ENCODE measurements around the gene GPC6. TPM values are rescaled to one million over a fixed set of nuclear protein-coding genes. Genes with fewer than 3 reads are reported as not detected.

GPC6 gene
- total and polyA plus RNA-seq, 2 donors (not counting 3 experiments of a cell fraction or from before 2014, with no cell fraction given): 0.01 TPM; not detected in 1

- H2AFZ ChIP-seq (ENCODE audit: low read depth, low read length): no peak overlapping the region
- BruUV-seq (replicated peaks): no TSS peak
- CTCF ChIA-PET: no interaction called here
- H3K4me3 ChIP-seq (replicated peaks in 1 of 3; ENCODE audit: insufficient read depth in 1 of 3, low read depth in 1 of 3, low read length in 3 of 3): no peak overlapping the region
- no peaks in the 10 kb centered on the region for H3K36me3 ChIP-seq (ENCODE audit: control insufficient read depth in 2 of 2, extremely low read depth in 1 of 2, insufficient read depth in 2 of 2, low read length in 2 of 2)
- no peak for FAIRE-seq
- no peaks in the 10 kb centered on the region for H3K9me3 ChIP-seq (replicated peaks; ENCODE audit: control insufficient read depth, insufficient read depth, low read length)
- no peaks in the 10 kb centered on the region for H4K20me1 ChIP-seq (replicated peaks; ENCODE audit: control insufficient read depth, extremely low read depth, insufficient read depth, low read length)
- intact Hi-C loops (cut with micrococcal nuclease): no loop called here
- no peaks in the 10 kb centered on the region for H3K79me2 ChIP-seq (ENCODE audit: control insufficient read depth, insufficient read depth, low read length)
- no peak overlapping the region for H3K9ac ChIP-seq (replicated peaks; ENCODE audit: extremely low read depth, insufficient read depth, low read length)
- dilution Hi-C loops (cut with MboI; ENCODE audit: extremely low pct_ligation_motif_present, low sequenced_read_pairs): no loop called here
- POLR2A ChIA-PET: no interaction called here
- no peak for DNase-seq (ENCODE audit: low read depth, low spot score)
- no peak overlapping the region for H3K27ac ChIP-seq (ENCODE audit: insufficient read depth, low read depth, low read length)
- no peak for TF ChIP-seq EZH2 (IDR thresholded peaks at IDR 0.05; ENCODE audit: borderline replicate concordance, low read depth, low read length, severe bottlenecking)
- no peak for TF ChIP-seq JUN (IDR thresholded peaks at IDR 0.05; ENCODE audit: borderline replicate concordance, insufficient read depth, insufficient read length, low read depth)
- no peak for TF ChIP-seq CTCF (IDR thresholded peaks at IDR 0.05; ENCODE audit: extremely low read depth in 1 of 2, insufficient read depth in 1 of 2, low read depth in 1 of 2, low read length in 2 of 2)
- no peak for TF ChIP-seq FOS (IDR thresholded peaks at IDR 0.05; ENCODE audit: borderline replicate concordance, insufficient read depth, low read length)
- no peaks in the 10 kb centered on the region for H3K4me1 ChIP-seq (ENCODE audit: control insufficient read depth, extremely low read depth, insufficient read depth, low read length)
- no peaks in the 10 kb centered on the region for H3K27me3 ChIP-seq (ENCODE audit: control insufficient read depth in 2 of 2, insufficient read depth in 2 of 2, low read length in 2 of 2)
- no peak overlapping the region for H3K4me2 ChIP-seq (ENCODE audit: insufficient read depth, low read length)
- no peaks in the 10 kb centered on the region for H3K9me1 ChIP-seq (replicated peaks; ENCODE audit: control insufficient read depth, extremely low read depth, insufficient read depth, low read length)
Measured at GRCh38 chr13:93244141-93244917, 17.7 kb downstream of the GPC6 start.

- H3K27me3 ChIP-seq (ENCODE audit: control insufficient read depth in 2 of 2, insufficient read depth in 2 of 2, low read length in 2 of 2): no peaks in the 10 kb centered on the region
- FAIRE-seq (no peak), DNase-seq (ENCODE audit: low read depth, low spot score) (no peak)
- H3K4me1 ChIP-seq (ENCODE audit: control insufficient read depth, extremely low read depth, insufficient read depth, low read length): no peaks in the 10 kb centered on the region
- no peak overlapping the region for H2AFZ ChIP-seq (ENCODE audit: low read depth, low read length)
- H3K36me3 ChIP-seq (ENCODE audit: control insufficient read depth in 2 of 2, extremely low read depth in 1 of 2, insufficient read depth in 2 of 2, low read length in 2 of 2): no peaks in the 10 kb centered on the region
- H3K4me2 ChIP-seq (ENCODE audit: insufficient read depth, low read length): no peak overlapping the region
- POLR2A ChIA-PET: no interaction called here
- no peak overlapping the region for H3K27ac ChIP-seq (ENCODE audit: insufficient read depth, low read depth, low read length)
- dilution Hi-C loops (cut with MboI; ENCODE audit: extremely low pct_ligation_motif_present, low sequenced_read_pairs) (no loop called here), intact Hi-C loops (cut with micrococcal nuclease) (no loop called here)
- H3K4me3 ChIP-seq (replicated peaks in 1 of 3; ENCODE audit: insufficient read depth in 1 of 3, low read depth in 1 of 3, low read length in 3 of 3): no peak overlapping the region
- no peaks in the 10 kb centered on the region for H4K20me1 ChIP-seq (replicated peaks; ENCODE audit: control insufficient read depth, extremely low read depth, insufficient read depth, low read length)
- no TSS peak for BruUV-seq (replicated peaks)
- no peaks in the 10 kb centered on the region for H3K9me3 ChIP-seq (replicated peaks; ENCODE audit: control insufficient read depth, insufficient read depth, low read length)
- TF ChIP-seq POLR2A (IDR thresholded peaks at IDR 0.05; ENCODE audit: low read depth, low read length) (no peak), POLR2AphosphoS5 (IDR thresholded peaks at IDR 0.05; ENCODE audit: insufficient read depth, low read depth, low read length) (no peak), EZH2 (IDR thresholded peaks at IDR 0.05; ENCODE audit: borderline replicate concordance, low read depth, low read length, severe bottlenecking) (no peak)
- CTCF ChIA-PET: no interaction called here
- H3K79me2 ChIP-seq (ENCODE audit: control insufficient read depth, insufficient read depth, low read length): no peaks in the 10 kb centered on the region
- H3K9ac ChIP-seq (replicated peaks; ENCODE audit: extremely low read depth, insufficient read depth, low read length): no peak overlapping the region
- no peaks in the 10 kb centered on the region for H3K9me1 ChIP-seq (replicated peaks; ENCODE audit: control insufficient read depth, extremely low read depth, insufficient read depth, low read length)
Measured at GRCh38 chr13:93244918-93245280, 18.3 kb downstream of the GPC6 start.

All from endothelial cell of umbilical vein (primary cell).